GM21786 (cell line): ENCODE data around the gene SPATS1.
"Not testable (repeated sequence)": the region's sequence is repeated elsewhere in the genome, so short reads cannot be mapped to it uniquely, and the experiment has no call there.

ENCODE experiments used
- ATAC-seq: cut with Tn5 transposase; IDR thresholded peaks from one replicate; pipeline ENCODE4 v1.9.1; 2021; ENCODE audit not compliant: unreplicated experiment

SPATS1 gene

DNA sequence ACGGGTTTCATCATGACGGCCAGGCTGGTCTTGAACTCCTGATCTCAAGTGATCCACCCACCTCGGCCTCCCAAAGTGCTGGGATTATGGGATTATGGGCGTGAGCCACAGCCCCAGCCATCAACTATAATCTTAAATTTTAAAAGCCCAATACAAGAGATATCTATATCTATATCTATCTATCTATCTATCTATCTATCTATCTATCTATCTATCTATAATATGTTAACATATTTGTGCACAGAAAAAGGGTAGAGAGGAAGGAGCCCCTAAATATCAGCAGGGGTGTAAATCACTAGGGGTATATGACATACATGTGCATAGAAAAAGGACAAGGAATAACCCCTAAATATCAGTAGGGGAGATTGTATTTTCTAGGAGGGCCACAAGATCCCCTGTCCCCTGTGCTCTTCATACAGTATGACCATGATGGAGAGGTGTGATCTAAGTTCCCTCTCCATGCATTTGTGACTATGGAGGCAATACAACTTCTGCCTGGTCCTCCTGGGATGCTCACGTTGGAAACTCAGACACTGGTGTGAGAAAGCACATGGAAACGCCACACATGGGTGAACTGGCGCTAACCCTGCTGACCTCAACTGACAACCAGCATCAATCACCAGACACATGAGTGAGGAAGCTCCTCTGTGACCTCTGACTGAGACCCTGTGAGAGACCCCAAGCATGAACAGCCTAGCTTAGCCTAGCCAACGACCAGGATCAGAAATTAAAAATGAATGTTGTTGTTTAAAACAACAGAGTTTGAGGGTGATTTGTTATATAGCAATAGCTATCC is 1.2 kb upstream of the SPATS1 start:
- no peak for ATAC-seq

DNA sequence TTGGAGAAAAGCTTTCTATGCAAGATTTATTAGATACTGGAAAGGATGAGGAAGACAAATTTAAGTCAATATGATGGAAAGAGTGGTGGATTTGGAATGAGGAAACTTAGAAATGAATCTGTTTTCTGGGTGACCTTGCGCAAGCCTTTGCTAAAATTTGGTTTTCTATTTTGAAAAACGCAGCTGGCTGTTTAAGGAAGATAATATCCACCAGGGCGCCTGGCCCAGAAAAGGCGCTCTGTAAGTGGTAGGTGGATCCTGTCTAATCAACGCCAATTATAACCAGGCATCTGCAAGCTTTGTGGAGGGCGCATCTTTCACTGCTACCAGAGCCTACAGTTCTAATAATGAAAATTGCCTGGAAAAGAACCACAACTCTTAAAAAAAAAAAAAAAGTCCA is 398 bp upstream of the SPATS1 start:
- no peak for ATAC-seq

DNA sequence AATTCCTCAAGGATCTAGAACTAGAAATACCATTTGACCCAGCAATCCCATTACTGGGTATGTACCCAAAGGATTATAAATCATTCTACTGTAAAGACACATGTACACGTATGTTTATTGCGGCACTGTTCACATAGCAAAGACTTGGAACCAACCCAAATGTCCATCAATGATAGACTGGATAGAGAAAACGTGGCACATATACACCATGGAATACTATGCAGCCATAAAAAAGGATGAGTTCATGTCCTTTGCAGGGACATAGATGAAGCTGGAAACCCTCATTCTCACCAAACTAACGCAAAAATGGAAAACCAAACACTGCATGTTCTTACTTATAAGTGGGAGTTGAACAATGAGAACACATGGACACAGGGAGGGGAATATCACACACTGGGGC is 4.4 kb downstream of the SPATS1 start:
- ATAC-seq, result not testable (repeated sequence)

DNA sequence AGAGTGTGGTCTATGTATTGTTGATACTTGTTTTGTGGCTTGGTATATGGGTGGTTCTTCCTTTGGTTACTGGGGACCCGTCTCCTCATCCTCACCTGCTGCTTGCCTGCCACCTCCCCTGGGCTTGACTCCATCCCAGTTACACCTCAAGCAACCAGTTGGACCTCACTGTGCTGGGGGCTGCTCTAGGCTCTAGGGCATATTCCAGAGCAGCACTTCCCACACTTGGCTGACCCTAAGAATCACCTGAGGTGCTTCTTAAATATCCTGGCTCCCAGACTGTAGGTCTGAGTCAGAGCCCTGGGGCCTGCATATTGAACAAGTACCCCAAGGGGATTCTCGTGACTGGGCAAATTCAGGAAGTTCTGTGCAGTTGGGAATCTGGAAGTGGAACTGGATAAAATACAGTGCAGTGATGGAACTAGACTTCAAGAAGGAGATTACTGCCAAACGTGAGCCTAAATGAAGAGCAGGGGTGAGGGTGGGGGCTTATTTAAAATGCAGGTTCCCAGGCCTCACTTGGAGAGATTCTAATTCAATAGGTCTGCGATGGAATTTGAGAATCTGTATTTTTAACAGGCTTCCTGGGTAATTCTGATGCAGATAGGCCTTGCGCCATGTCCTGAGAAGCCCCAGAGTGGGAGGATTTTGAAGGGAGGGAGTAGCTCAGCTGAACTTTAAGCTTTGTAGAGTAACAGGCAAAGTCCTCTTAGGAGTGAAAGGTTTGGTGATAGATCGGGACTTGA is 7.6 kb downstream of the SPATS1 start:
- ATAC-seq, result no peak

DNA sequence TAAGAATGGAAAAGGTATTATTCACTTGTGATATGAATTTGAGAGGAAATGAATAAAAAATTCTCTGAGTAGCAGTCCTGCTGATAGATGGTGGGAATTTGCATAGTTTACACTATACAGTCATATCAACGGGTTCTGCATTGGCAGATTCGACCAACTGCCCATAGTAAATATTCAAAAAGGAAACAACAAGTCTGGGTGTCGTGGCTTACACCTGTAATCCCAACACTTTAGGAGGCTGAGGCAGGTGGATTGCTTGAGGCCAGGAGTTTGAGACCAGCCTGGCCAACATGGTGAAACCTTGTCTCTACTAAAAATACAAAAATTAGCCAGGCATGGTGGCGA is 8.2 kb downstream of the SPATS1 start:
- ATAC-seq, result not testable (repeated sequence)

DNA sequence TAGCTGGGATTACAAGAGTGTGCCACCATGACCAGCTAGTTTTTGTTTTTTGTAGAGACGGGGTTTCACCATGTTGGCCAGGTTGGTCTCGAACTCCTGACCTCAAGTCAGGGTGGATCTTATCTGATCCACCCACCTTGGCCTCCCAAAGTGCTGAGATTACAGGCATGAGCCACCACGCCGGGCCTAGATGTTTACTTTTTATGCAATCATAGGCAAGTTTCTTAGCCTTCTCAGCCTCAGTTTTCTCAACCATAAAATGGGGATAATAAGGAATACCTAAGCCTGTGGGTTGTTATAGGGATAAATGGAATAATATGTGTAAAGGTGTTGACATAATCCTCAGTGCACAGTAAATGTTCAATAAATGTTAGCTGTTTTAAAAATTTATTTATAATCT is 9.8 kb downstream of the SPATS1 start:
- ATAC-seq, result no peak

DNA sequence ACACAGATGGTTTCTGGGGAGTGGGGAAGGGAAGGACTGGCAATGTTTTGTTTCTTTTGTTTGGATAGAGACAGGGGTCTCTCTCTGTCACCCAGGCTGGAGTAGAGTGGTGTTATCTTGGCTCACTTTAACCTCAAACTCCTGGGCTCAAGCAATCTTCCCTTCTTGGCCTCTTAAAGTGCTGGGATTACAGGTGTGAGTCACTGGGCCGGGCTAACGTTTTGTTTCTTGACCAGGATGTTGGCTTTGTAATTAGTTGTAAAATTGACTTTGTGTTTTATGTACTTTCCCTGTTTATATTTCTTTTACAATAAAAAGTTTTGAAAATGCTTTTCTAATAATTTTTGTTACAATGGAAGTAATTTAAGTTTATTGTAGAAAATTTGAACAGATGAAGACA is 10.9 kb downstream of the SPATS1 start:
- no peak for ATAC-seq

DNA sequence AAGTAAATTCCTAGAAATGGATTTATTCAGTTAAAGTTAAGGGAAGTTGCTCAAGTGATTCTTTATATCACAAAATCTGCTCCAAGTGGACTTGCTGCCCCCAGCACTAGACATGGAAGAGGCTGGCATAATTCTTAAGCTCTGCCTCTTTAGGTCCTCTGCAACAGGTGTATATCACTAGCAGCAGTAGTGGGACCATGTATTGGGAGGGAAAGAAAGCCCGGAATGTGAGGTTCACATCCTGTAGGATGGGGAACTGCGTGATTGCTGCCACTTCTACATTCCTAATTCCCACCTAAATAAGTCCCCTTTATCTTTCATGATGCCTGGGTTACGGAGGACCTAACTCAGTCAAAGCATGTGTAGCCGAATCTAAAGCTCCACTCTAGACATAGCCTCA is 13.2 kb downstream of the SPATS1 start:
- ATAC-seq, result no peak

DNA sequence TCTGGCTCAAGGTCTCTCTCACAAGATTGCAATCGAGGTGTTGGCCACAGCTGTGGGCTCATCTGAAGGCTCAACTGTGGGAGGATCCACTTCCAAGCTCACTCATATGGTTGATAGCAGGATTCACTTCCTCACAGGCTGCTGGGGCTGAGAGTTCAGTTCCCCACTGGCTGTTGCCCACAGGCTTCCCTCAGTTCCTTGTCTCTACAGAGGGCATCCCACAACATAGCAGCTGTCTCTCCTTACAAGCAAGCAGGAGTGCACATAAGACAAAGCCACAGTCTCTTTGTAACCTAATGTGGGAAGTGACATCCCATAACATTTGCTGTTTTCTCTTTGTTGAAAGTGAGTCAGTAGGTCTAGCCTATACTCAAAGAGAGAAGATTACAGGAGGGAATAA is 14.0 kb downstream of the SPATS1 start:
- no peak for ATAC-seq

DNA sequence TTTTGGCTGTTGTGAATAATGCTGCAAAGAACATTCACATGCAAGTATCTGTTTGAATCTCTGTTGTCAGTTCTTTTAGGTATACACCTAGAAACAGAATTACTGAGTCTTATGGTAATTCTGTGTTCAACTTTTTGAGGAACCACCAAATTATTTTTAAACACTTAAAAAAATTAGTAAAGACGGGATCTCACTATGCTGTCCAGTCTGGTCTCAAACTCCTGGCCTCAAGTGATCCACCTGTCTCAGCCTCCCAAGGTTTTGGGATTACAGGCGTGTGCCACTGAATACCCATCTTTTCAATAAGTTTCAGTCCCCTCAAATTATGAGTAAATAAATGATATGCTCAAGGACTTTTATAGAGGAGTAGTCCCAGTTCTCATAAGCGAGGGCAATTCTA is 17.5 kb downstream of the SPATS1 start:
- ATAC-seq, result no peak

DNA sequence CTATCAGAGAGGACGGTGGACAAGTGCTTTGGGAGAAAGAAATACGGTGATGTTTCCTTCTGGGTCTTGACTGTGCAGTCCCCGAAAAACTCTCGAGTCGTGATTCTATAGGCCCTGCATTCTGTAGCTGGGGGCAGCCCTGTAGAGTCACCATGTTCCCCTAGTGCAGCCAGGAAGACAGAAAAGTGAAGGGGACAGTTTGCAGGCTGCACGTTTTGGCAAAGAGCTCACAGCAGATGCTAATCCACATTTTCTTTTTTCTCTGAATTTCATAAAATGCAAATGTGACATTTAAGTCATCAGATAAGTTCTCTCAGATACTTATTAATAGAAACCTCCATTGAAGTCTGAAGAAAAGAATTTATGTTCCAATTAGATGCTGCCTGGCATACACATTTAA is 19.5 kb downstream of the SPATS1 start:
- ATAC-seq, result no peak

DNA sequence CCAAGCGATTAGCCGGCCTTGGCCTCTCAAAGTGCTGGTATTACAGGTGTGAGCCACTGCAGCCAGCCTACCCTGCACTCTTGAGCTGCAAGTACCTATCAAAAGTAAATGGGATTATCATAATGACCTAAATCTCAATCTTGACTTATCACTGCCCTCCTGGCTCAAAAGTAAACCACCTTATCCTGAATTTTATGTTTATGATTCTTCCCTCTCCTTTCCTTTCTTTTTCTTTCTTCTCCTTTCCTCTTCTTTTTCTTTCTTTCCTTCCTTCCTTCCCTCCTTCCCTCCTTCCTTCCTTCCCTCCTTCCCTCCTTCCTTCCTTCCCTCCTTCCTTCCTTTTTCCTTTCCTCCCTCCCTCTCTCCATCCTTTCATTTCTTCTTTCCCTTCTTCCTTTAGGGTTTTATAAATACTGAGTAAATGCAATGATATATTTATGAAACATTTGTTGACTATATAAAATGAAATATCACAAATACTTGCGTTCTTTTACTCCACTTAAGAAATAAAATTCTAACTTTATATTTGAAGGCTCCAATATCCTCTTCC is 21.0 kb downstream of the SPATS1 start:
- ATAC-seq, result no peak

DNA sequence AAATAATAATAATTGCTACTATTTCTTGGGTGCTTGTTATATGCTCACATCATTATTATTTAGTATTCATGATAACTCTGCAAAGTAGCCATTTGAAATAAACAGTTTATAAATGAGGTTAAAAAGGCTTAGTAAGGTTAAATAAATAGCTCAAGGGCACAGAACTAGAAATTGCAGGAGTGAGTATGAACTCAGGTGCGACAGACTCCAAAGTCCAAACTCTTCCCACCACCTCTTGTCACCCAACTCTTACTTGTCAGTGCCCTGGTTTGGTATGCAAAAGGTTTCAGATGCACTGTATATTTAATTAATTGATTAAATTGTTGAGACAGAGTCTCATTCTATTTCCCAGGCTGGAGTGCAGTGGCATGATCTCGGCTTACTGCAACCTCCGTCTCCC is 24.3 kb downstream of the SPATS1 start:
- ATAC-seq, result no peak

DNA sequence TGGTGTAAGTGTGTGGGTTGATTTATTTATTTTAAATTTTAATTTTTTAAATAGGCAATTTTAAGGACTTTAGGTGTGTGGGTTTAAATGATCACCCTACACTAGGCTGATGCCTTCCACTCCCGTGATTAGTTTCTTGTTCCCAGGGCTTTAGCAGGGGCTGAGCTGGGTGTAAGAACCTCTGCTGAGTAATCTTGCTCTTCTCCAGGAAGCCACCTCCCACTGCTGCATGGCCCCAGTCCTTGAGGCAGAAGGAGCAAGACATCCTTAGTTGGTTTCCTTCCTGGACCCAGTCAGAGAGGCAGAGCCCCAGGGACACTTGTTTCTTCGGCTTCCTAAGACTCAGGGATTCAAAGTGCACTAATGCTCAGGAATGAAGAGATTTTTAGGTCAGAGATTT is 25.2 kb downstream of the SPATS1 start:
- no peak for ATAC-seq

DNA sequence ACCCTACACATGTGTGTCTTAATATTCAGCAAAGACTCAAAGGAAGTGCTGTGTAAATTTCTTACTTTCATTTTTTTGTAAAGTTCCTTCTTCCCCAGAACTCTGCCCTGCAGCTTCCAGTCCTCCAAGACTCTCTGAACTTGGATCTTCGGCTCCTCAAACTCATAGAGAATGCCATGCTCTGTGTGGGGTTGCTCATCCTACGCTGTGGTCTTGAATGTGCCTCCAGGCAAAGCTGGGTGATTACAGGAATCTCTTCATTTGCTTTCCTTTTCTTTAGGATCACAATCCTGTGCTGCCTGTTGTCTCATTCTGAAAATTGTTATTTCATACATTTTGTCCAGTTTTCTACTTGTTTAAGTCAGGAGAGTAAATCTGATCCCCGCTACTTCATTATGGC is 30.6 kb downstream of the SPATS1 start:
- ATAC-seq, result no peak

DNA sequence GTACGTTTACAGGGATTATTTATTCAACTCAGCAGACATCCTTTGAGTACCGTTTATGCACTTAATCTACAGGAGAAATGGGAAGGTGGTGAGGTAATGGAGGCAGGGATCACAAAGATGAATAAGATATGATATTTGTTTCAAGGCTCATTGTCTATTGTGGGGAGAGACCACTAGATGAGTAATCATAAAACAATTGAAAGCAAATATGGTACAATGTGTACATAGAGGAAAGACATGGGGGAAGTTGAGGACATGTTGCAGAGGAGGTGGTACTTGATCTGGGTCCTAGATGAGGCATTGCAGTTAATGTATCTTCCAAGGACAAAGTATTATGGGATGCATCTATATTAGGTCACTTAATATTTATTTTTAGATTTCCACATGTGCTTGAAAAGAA is 31.3 kb downstream of the SPATS1 start:
- no peak for ATAC-seq

DNA sequence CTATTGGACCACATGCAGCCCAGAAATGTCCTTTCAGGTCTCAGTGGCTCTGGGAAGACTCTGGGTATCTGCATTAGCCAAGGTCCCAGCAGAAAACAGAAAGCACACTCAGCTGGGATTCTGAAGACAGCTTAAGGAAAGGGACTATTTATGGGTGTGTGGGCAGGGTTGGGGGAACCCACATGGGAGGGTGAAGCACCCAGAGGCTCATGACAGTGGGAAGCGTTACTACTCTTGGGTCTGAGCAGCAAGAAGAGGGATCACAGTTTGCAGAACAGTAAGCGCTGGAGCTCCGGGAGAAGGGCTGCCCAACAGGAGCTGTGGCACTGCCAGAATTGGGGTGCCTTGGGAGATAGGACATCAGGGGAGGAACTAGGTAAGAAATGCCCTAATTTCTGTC is 32.6 kb downstream of the SPATS1 start:
- ATAC-seq, result no peak

DNA sequence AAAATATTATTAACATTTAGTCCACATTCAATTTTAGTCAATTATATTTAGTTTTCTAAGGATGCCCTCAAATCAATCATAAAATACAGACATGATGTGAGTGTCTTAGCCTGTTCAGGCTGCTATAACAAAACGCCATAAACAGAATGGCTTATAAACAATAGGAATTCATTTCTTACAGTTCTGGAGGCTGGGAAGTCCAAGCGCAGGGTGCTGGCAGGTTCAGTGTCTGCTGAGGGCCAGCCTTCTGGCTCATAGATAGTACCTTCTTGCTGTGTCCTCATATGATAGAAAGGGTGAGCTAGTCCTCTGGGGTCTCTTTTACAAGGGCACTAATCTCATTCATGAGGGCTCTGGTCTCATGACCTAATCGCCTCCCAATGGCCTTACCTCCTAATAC is 35.0 kb downstream of the SPATS1 start:
- ATAC-seq, result no peak

DNA sequence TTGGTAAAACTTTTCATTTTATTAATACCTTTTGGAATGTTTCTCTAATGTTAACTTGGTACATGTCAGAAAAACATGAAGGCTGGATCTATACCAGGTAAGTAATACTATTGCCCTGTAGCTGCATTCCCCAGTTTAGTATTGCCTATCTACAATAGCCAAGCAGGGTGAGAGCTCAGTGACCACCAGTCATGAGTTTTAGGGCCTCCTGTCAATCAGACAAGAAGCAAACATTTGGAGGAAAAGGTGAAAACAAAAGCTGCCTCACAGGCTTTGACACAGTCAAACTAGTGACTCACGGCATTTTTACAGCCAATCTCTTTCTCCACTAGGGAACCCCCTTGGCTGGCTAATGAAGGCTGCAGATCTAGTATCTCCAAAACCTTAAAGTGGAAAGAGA is 35.5 kb downstream of the SPATS1 start:
- ATAC-seq, result no peak

DNA sequence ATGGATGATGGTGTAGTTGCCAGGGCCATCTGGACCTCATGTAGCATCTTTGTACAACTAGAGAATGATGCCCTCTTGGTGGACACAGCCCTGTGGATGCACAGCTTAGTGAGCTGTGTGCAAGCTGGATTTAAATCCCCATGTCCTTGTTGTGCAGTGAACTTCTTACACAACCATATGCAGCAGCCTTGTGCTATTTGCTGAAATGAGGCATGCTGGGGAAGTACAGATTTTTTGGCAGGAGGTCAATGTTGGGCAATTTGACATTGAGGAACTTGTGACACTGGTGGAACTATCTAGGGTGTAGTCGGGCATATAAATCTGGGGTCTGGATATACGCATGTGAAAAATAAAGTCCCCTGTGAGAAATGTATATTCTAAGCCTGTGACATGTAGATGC is 39.3 kb downstream of the SPATS1 start:
- no peak for ATAC-seq

DNA sequence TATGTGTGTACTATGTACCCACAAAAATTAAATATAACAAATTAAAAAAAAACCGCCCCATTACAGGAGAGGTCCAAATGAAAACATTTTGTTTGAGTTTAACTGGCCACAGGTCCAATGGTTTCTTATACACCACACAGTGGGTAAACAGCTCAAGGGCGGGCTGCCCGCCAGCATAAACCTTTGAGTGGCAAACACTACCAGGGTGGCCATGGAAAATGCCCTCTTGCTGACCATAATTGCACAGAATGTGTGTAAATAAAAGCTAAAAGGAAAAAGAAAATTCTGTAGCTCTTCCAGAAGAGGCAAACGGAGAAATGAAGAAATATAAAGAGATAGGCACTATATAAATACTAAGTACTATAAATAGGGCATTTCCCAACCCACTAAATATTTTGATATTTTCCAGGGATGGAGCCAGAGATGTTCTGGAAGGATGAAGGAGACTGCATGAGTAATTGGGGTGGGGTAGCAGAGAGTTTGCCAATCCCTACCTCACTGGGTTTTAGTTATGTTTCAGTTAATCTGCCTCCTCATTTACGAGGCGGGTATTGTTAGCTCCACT is 44.0 kb downstream of the SPATS1 start:
- ATAC-seq, result no peak

DNA sequence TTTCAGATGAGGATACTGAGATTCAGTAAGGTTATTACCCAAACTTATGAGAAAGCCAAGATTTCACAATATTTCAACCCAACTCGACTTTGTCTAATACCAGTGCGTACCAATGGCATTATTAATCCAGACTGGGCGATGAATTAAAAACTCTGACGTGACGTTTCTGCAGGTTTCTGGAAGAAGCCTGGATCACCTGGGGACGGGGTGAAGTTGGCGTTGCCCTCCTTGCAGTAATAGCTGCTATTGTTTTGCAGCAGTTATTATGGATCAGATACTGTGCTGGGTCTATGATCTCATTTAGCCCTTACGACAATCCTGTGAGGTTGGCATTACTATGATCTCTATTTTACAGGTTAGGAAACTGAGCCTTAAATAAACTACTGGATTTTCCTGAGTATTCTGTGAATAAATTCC is 44.5 kb downstream of the SPATS1 start:
- ATAC-seq, result no peak
